ENCODE results near the gene MRRF. TPM values are rescaled to one million over a fixed set of nuclear protein-coding genes. Genes with fewer than 3 reads are reported as not detected.

Gene MRRF
- total RNA-seq, 4 donors from 2014 or later: 20.5 to 29.2 (median 28.5) TPM

DNA sequence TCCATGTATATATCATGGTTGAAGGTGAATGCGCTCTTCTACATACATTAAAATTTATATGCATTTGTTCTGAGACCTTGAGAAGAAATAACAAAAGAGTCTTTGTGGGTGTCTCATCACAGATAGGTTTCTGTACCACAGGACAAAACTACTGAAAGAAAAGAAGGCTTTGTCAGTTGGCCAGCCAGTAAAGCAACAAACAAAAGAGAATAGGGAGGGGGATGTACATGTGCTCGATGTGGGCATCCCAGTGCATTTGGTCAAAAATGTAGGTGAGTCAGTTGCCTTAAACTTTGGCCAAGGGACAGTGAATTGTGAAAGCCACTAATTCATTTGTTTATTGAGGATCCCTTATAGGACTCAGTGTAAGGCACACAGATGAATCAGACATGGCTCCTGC is 13.3 kb upstream of the MRRF start:
- Histone ChIP-seq H3K27me3 (no peaks in the 10 kb centered on the region), H3K27ac (replicated peaks in 1 of 4) (no peak overlapping the region), H3K36me3 (peaks cover 23 to 90% (median 68%) of the 10 kb centered on the region in 4 donors), H3K9me3 (no peaks in the 10 kb centered on the region), H3K4me1 (peaks cover 3 to 23% (median 9%) of the 10 kb centered on the region in 4 donors), H3K4me3 (no peak overlapping the region)
- WGBS: 93% methylated on average over 2 of the region's 2 CpGs
- no peak for TF ChIP-seq POLR2A (IDR thresholded peaks at IDR 0.05; ENCODE audit: low read depth)
- no peak for TF ChIP-seq POLR2AphosphoS5 (IDR thresholded peaks at IDR 0.05)
- TF ChIP-seq, protein P1, sequence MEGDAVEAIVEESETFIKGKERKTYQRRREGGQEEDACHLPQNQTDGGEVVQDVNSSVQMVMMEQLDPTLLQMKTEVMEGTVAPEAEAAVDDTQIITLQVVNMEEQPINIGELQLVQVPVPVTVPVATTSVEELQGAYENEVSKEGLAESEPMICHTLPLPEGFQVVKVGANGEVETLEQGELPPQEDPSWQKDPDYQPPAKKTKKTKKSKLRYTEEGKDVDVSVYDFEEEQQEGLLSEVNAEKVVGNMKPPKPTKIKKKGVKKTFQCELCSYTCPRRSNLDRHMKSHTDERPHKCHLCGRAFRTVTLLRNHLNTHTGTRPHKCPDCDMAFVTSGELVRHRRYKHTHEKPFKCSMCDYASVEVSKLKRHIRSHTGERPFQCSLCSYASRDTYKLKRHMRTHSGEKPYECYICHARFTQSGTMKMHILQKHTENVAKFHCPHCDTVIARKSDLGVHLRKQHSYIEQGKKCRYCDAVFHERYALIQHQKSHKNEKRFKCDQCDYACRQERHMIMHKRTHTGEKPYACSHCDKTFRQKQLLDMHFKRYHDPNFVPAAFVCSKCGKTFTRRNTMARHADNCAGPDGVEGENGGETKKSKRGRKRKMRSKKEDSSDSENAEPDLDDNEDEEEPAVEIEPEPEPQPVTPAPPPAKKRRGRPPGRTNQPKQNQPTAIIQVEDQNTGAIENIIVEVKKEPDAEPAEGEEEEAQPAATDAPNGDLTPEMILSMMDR (IDR thresholded peaks at IDR 0.05): no peak
- no peak for TF ChIP-seq EP300 (IDR thresholded peaks at IDR 0.05)
- DNase-seq (ENCODE audit: extremely low spot score): no peak
- intact Hi-C loops (cut with DNase I): no loop called here

DNA sequence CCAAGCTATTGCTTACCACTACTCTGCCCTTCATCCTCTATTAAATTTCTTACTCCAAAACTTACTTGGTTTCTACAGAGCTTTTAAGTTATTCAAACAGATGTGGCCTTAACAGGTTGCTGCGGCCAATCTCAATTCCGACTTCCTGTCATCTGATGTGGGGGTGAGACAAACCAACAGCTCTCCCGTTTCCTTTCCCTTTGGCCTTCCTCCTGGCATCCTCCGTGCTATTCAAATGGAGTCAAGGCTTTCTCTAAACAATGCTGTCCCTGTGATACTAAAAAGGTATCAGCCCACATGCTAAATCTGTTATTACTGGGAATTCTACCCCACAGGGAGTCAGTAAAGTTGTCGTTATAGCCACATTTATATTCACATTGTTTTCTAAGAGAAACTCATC is 11.9 kb upstream of the MRRF start:
- TF ChIP-seq, protein P1 (IDR thresholded peaks at IDR 0.05): no peak
- TF ChIP-seq POLR2AphosphoS5 (IDR thresholded peaks at IDR 0.05) (no peak), EP300 (IDR thresholded peaks at IDR 0.05) (no peak), POLR2A (IDR thresholded peaks at IDR 0.05; ENCODE audit: low read depth) (no peak)
- WGBS: 67% methylated on average over 5 of the region's 5 CpGs
- intact Hi-C loops (cut with DNase I): no loop called here
- DNase-seq (ENCODE audit: extremely low spot score): no peak
- Histone ChIP-seq H3K4me3 (no peak overlapping the region), H3K4me1 (peaks cover 3 to 23% (median 9%) of the 10 kb centered on the region in 4 donors), H3K27ac (replicated peaks in 1 of 4) (peak overlapping the region in 3 of 4 donors; percentile 20 to 43 (median 22)), H3K9me3 (no peaks in the 10 kb centered on the region), H3K36me3 (peaks cover 10 to 80% (median 62%) of the 10 kb centered on the region in 4 donors), H3K27me3 (no peaks in the 10 kb centered on the region)

DNA sequence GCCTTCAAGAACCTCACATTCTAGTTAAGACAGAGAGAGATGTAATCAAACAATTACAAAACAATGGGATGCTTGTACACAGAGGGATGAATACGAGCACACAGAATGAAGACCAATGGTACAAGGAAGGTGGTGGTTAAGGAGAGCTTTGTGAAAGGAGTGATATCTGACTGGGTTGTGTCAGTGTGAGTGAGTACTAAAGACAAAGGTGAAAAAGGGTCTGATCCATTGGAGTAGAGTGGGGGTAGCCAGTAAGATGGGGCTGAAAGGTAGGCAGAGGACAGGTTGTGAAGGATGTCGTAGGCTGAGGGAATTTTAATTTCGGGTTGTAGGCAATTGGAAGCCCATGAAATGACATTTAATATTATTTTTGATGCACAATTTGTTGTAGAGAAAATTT is 9.9 kb upstream of the MRRF start:
- H3K27ac ChIP-seq (replicated peaks in 1 of 4): no peak overlapping the region
- no peaks in the 10 kb centered on the region for H3K9me3 ChIP-seq
- DNase-seq (ENCODE audit: extremely low spot score): no peak
- H3K4me1 ChIP-seq: peaks cover 3 to 19% (median 11%) of the 10 kb centered on the region in 4 donors
- no peak for TF ChIP-seq EP300 (IDR thresholded peaks at IDR 0.05)
- TF ChIP-seq POLR2AphosphoS5 (IDR thresholded peaks at IDR 0.05): no peak
- TF ChIP-seq, protein P1 (IDR thresholded peaks at IDR 0.05): no peak
- no peak for TF ChIP-seq POLR2A (IDR thresholded peaks at IDR 0.05; ENCODE audit: low read depth)
- intact Hi-C loops (cut with DNase I): no loop called here
- H3K36me3 ChIP-seq: peaks cover 13 to 80% (median 65%) of the 10 kb centered on the region in 4 donors
- H3K4me3 ChIP-seq: no peak overlapping the region
- 95% methylated on average over 3 of the region's 3 CpGs for WGBS
- no peaks in the 10 kb centered on the region for H3K27me3 ChIP-seq

DNA sequence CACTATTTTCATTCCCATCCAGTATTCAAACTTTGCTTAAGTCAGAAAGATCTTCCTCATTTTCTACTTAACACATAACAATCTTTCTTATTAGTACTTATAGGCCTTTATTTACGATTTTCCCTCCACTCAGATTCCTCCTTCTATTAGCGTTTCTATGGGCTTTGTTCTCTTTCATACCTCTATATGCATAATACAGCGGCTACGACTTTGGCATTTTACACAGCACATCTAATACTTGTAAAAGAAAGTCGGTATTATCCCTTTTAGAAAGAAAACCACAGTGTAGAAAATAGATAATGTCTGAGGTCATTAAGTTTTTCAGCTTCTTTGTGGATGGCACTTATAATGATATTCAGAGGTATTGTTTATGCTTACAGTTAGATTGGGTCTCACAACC is 8.5 kb upstream of the MRRF start:
- WGBS: 93% methylated on average over 5 of the region's 5 CpGs
- H3K27me3 ChIP-seq: no peaks in the 10 kb centered on the region
- no peak for TF ChIP-seq POLR2AphosphoS5 (IDR thresholded peaks at IDR 0.05)
- TF ChIP-seq, protein P1 (IDR thresholded peaks at IDR 0.05): no peak
- no peak for TF ChIP-seq EP300 (IDR thresholded peaks at IDR 0.05)
- TF ChIP-seq POLR2A (IDR thresholded peaks at IDR 0.05; ENCODE audit: low read depth): no peak
- H3K4me1 ChIP-seq: peaks cover 14 to 20% (median 15%) of the 10 kb centered on the region in 4 donors
- DNase-seq (ENCODE audit: extremely low spot score): no peak
- intact Hi-C loops (cut with DNase I): no loop called here
- H3K9me3 ChIP-seq: no peaks in the 10 kb centered on the region
- no peak overlapping the region for H3K4me3 ChIP-seq
- peaks cover 12 to 80% (median 66%) of the 10 kb centered on the region in 4 donors for H3K36me3 ChIP-seq
- H3K27ac ChIP-seq (replicated peaks in 1 of 4): no peak overlapping the region

DNA sequence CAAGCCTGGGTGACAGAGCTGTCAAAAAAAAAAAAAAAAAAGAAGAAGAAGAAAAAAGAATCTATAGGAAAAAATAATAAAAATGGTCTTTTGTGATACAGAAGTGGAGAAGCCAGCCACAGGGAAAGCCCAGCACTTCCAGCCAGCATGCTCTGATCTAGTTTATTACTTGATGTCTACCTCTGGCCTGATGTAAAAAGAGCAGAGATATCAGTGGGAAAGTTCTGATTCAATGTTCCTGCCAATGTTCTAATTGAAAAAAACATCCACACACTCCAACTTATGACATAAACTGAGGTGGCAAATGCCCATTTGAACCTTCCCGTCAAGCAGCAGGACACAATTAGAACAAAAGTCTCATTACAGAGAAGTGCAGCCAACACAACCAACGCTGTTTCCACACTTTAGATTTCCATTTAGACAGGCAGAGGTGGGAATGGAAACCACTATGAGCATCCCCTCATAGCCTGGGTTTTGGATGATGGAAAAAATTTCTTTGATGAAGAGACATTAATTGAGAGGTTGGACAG is 5.7 kb upstream of the MRRF start:
- Histone ChIP-seq H3K9me3 (no peaks in the 10 kb centered on the region), H3K27ac (replicated peaks in 1 of 4) (no peak overlapping the region), H3K27me3 (no peaks in the 10 kb centered on the region), H3K36me3 (peaks cover 7 to 61% (median 50%) of the 10 kb centered on the region in 4 donors), H3K4me3 (no peak overlapping the region), H3K4me1 (peaks cover 31 to 38% (median 34%) of the 10 kb centered on the region in 4 donors)
- 89% methylated on average over 2 of the region's 2 CpGs for WGBS
- DNase-seq (ENCODE audit: extremely low spot score): no peak
- intact Hi-C loops (cut with DNase I): no loop called here
- TF ChIP-seq, protein P1 (IDR thresholded peaks at IDR 0.05): no peak
- no peak for TF ChIP-seq POLR2A (IDR thresholded peaks at IDR 0.05; ENCODE audit: low read depth)
- TF ChIP-seq EP300 (IDR thresholded peaks at IDR 0.05): no peak
- no peak for TF ChIP-seq POLR2AphosphoS5 (IDR thresholded peaks at IDR 0.05)
